Naive thymus-derived CD8-positive, alpha-beta T cell (primary cell): Measurements from ENCODE around the gene LRRC8C. TPM values are rescaled to one million over a fixed set of nuclear protein-coding genes. Genes with fewer than 3 reads are reported as not detected.

Experiments used
- ATAC-seq, 2 donors: fragments of 150-1000 bp; cut with Tn5 transposase in 1 of 2; sonication (Bioruptor Pico), chemical (Tn5 transposase) in 1 of 2; 1 replicate in 1 of 2; 2 replicates in 1 of 2; pipeline ENCODE4 v1.10.0; 2021; ENCODE audit warnings: mild to moderate bottlenecking in 2 of 2, moderate library complexity in 2 of 2
- POLR2A ChIA-PET: fragments of 350-600 bp; sonication (Branson Sonifier 250); formaldehyde crosslinking; loops from one replicate; lab custom pipeline; 2021; ENCODE audit warnings: antibody characterized with exemption; lab: Charles Lee
- DNase-seq, 10 donors: peaks; one replicate each; pipeline versions ENCODE4 v3.0.0 to v3.0.0-alpha.2; 2020 to 2022
- H3K27ac Mint-ChIP-seq, 10 donors: one replicate each; pipeline ENCODE4 v1.8.0; 2020 to 2022; ENCODE audit warnings: mild to moderate bottlenecking in 10 of 10, mixed read lengths in 10 of 10, moderate library complexity in 4 of 10, inconsistent platforms in 1 of 10
- H3K27me3 Mint-ChIP-seq, 5 donors: one replicate each; pipeline ENCODE4 v1.8.0; 2021 to 2022; ENCODE audit warnings: mixed read lengths in 5 of 5
- H3K36me3 Mint-ChIP-seq, 3 donors: one replicate each; pipeline ENCODE4 v1.8.0; 2020 to 2022; ENCODE audit warnings: mixed read lengths in 3 of 3, mild to moderate bottlenecking in 2 of 3, inconsistent platforms in 1 of 3
- H3K4me1 Mint-ChIP-seq, 4 donors: one replicate each; pipeline ENCODE4 v1.8.0; 2021 to 2022; ENCODE audit warnings: mixed read lengths in 4 of 4
- H3K4me3 Mint-ChIP-seq, 10 donors: one replicate each; pipeline ENCODE4 v1.8.0; 2020 to 2022; ENCODE audit warnings: mild to moderate bottlenecking in 10 of 10, mixed read lengths in 10 of 10, moderate library complexity in 6 of 10, inconsistent platforms in 1 of 10
- H3K9me3 Mint-ChIP-seq, 9 donors: one replicate each; pipeline ENCODE4 v1.8.0; 2020 to 2022; ENCODE audit warnings: mixed read lengths in 9 of 9, mild to moderate bottlenecking in 3 of 9, inconsistent platforms in 1 of 9, moderate library complexity in 1 of 9
- polyA plus RNA-seq, 3 donors: library from polyadenylated mRNA; unstranded; fragments of 300-500 nt; fragmentation: Illumina TruSeq; gene quantifications; one replicate each; pipeline ENCODE4 v1.2.3, GENCODE V29; 2021
- total RNA-seq, 8 experiments: library from RNA in 2 of 8; stranded (reverse) in 2 of 8; gene quantifications; one replicate each; pipeline ENCODE4 v1.2.3 and lab custom pipeline; 2021 to 2026

Gene LRRC8C
- total and polyA plus RNA-seq, 5 experiments from 2014 or later: 10.0 to 53.3 (median 19.2) TPM

DNA sequence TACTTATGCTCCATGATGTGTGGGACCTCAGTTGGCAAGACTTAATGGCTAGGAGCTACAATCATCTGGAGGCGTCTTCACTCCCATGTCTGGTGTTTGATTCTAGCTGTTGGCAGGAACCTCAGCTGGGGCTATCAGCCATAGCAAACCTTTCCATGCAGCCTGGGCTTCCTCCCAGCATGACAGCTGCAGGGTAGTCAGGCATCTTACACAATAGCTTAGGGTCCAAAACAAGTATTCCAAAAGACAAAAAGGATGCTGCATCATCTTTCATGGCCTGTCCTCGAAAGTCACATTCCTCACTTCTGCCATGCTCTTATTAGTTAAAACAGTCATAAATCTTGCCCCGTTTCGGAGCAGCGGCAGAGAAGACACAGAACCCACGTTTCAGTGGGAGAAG is 90.9 kb downstream of the LRRC8C start:
- Mint-ChIP-seq H3K27me3 (no peaks in the 10 kb centered on the region), H3K27ac (peak overlapping the region in 5 of 10 donors; percentile 7 to 72 (median 39)), H3K9me3 (no peaks in the 10 kb centered on the region), H3K4me3 (peak overlapping the region in 1 of 10 donors; percentile 15), H3K4me1 (peaks cover 36 to 87% (median 70%) of the 10 kb centered on the region in 4 donors), H3K36me3 (peaks cover 0 to 7% (median 7%) of the 10 kb centered on the region in 3 donors)
- DNase-seq: no peak
- POLR2A ChIA-PET: no interaction called here
- ATAC-seq: no peak

DNA sequence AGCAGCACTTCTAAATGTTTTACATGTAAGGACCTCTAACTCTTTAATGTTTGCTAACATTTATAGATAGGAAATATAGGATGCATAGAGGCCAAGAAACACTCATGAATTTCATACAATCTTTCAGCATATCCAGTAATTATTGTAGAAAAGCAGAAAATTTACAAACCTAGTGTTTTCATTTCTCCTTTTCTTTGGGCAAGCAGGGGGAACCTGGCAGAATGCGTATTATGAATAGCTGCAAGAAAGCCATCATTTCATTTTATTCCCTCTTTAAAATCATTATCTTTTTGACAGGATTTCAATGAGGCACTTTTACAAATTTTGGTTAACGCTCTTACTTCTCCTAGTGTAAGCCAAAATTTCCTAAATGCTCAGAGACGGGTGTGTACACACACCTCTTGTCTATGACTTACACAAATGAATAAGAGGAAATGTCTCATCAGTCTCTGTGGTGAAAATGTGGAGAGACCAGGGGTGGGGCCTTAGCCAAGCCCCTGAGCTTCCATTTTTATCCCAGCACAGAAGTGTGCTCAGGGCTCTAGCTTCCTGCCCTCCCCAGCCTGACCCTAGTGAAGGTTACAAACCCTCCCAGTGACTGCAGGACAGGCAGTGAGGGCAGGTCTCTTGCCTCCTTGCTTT is 91.6 kb downstream of the LRRC8C start:
- Mint-ChIP-seq H3K36me3 (peaks cover 0 to 9% (median 3%) of the 10 kb centered on the region in 3 donors), H3K4me1 (peaks cover 36 to 80% (median 65%) of the 10 kb centered on the region in 4 donors), H3K27ac (peak overlapping the region in 6 of 10 donors; percentile 29 to 72 (median 40)), H3K27me3 (no peaks in the 10 kb centered on the region), H3K9me3 (no peaks in the 10 kb centered on the region), H3K4me3 (peak overlapping the region in 1 of 10 donors; percentile 15)
- POLR2A ChIA-PET: no interaction called here
- no peak for ATAC-seq
- DNase-seq: no peak

DNA sequence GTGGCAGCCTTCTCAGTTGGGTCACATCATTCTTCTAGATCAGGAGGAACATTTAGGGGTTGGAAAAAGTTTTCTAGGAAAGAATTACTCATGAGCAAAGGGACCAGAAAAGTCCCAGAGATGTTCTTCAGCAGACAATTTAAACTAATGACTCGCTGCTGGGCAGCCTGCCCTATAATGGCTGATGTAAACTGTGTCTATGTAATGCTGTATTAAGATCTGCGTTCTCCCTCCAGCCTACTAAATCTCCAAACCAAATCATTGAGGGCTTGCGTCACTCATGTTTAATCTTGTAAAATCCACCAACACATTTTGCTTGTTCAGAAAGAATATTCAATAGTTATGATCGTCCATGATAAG is 92.1 kb downstream of the LRRC8C start:
- Mint-ChIP-seq H3K36me3 (peaks cover 0 to 9% (median 3%) of the 10 kb centered on the region in 3 donors), H3K9me3 (no peaks in the 10 kb centered on the region), H3K4me1 (peaks cover 31 to 75% (median 60%) of the 10 kb centered on the region in 4 donors), H3K4me3 (peak overlapping the region in 1 of 10 donors; percentile 15), H3K27me3 (no peaks in the 10 kb centered on the region), H3K27ac (peak overlapping the region in 7 of 10 donors; percentile 29 to 72 (median 42))
- POLR2A ChIA-PET: no interaction called here
- no peak for DNase-seq
- ATAC-seq: no peak

DNA sequence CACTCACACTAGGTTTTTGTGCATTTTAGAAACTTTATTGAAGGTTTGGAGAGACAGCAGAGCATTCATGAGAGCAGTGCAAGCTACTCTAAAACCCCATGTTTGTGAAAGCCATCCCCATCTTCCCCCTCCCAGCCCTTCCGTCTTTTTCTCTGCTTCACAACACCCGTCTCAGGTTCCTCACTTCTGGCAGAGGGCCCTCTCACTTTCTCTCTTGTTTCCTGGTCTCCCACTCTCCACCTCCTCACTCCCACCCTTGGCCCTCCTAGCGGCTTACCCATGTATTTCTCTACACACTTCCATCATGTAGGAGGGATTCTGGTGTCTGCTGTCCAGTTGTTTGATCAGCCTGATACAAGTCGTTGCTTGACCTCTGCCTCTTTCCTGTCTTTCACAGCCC is 92.7 kb downstream of the LRRC8C start:
- Mint-ChIP-seq H3K27ac (peak overlapping the region in 6 of 10 donors; percentile 30 to 79 (median 66)), H3K27me3 (no peaks in the 10 kb centered on the region), H3K36me3 (peaks cover 0 to 9% (median 3%) of the 10 kb centered on the region in 3 donors), H3K9me3 (no peaks in the 10 kb centered on the region), H3K4me1 (peaks cover 27 to 69% (median 55%) of the 10 kb centered on the region in 4 donors), H3K4me3 (peak overlapping the region in 1 of 10 donors; percentile 2)
- POLR2A ChIA-PET: interaction anchor here (0.8 kb wide), 1 partner anchor 37 kb away, joined by 3 read pairs; no protein-coding TSS in a partner anchor
- DNase-seq: no peak
- no peak for ATAC-seq

DNA sequence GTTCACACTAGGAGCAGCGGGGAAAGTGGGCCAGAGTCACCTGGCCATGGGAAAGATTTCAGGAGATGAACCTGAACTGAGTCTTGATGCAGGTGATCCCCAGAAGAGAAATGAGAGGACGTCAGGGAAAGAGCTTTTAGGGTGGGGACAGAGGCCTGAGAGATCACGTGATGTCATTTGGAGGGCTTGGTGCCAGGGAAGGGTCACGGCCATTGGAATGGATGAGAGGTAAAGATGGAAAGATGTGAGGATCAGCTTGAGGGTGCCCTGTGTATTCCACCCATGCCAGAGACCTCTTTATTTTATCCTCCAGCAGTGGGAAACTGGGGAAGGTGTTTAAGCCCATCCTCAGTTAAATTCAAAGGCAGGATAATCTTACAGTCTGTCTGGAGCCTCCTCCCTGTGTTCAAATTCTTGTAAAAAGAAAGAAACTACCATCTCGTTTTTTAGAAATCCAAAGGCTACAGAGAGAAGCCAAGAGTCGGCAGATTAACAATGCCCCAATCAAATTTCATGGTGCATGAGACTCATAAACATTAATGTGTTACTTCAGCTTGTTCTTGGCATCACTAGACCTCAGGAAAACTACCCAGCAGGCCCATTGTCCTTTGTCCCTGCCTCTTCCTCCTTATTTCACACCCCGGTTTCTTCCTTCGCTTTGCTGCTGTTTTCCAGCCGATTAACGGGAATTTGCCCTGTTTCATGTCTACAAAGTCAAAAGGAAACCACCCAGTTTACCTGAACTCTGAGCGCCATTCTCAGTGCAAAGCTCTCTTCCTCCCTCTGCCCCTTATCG is 94.8 kb downstream of the LRRC8C start:
- H3K4me3 Mint-ChIP-seq: no peak overlapping the region
- H3K36me3 Mint-ChIP-seq: peaks cover 0 to 9% (median 3%) of the 10 kb centered on the region in 3 donors

DNA sequence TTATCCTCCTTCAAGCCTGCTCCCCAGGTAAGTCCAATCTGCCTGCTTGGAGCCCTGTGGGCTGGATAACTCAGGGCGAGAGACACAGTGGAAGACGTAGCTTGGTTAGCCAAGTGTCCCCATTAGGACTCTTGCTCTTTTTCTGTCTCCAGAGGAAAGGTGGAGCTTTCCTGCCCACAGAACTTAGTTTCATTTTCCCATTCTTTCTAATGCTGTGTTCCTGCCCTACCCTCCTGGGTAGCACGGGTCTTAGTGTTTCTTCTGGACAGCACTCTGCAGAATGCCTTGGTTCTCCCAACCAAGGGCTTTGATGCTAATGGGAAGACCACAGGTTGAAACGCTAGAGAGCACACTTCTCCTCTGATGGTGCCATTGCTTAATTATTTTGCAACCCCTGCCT is 95.5 kb downstream of the LRRC8C start:
- ATAC-seq (no peak), DNase-seq (no peak)
- H3K36me3 Mint-ChIP-seq: peaks cover 0 to 6% (median 3%) of the 10 kb centered on the region in 3 donors
- POLR2A ChIA-PET: interaction anchor here (0.8 to 1.3 kb wide), 3 partner anchors 10 to 29 kb away, joined by 3 to 4 read pairs (median 3); no protein-coding TSS in a partner anchor
- peaks cover 27 to 60% (median 50%) of the 10 kb centered on the region in 4 donors for H3K4me1 Mint-ChIP-seq
- peak overlapping the region in 5 of 10 donors; percentile 8 to 78 (median 43) for H3K27ac Mint-ChIP-seq
- no peak overlapping the region for H3K4me3 Mint-ChIP-seq
- no peaks in the 10 kb centered on the region for H3K27me3 Mint-ChIP-seq
- no peaks in the 10 kb centered on the region for H3K9me3 Mint-ChIP-seq

More for the DNA sequence above, 94.8 kb downstream of the LRRC8C start:
- no peak for DNase-seq
- Mint-ChIP-seq H3K27ac (peak overlapping the region in 6 of 10 donors; percentile 12 to 85 (median 65)), H3K9me3 (no peaks in the 10 kb centered on the region), H3K27me3 (no peaks in the 10 kb centered on the region), H3K4me1 (peaks cover 29 to 64% (median 54%) of the 10 kb centered on the region in 4 donors)
- POLR2A ChIA-PET: interaction anchor here (0.8 to 1.6 kb wide), 4 partner anchors 10 to 33 kb away, joined by 3 to 5 read pairs (median 4); no protein-coding TSS in a partner anchor
- no peak for ATAC-seq

DNA sequence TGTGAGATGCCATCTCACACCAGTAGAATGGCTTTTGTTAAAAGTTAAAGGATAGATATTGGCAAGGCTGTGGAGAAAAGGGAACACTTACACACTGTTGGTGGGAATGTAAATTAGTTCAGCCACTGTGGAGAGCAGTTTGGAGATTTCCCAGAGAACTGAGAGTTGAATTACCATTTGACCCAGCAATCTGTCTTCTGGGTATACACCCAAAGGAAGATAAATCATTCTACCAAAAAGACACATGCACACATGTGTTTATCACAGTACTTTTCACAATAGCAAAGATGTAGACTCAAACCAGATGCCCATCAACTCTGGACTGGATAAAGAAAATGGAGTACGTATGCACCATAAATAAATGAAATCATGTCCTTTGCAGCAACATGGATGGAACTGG is 99.3 kb downstream of the LRRC8C start:
- Mint-ChIP-seq H3K4me1 (peaks cover 13 to 40% (median 21%) of the 10 kb centered on the region in 4 donors), H3K27ac (no peak overlapping the region), H3K27me3 (no peaks in the 10 kb centered on the region), H3K36me3 (peaks cover 0 to 4% (median 0%) of the 10 kb centered on the region in 3 donors), H3K9me3 (no peaks in the 10 kb centered on the region), H3K4me3 (no peak overlapping the region)
- POLR2A ChIA-PET: no interaction called here
- ATAC-seq (no peak), DNase-seq (no peak)

DNA sequence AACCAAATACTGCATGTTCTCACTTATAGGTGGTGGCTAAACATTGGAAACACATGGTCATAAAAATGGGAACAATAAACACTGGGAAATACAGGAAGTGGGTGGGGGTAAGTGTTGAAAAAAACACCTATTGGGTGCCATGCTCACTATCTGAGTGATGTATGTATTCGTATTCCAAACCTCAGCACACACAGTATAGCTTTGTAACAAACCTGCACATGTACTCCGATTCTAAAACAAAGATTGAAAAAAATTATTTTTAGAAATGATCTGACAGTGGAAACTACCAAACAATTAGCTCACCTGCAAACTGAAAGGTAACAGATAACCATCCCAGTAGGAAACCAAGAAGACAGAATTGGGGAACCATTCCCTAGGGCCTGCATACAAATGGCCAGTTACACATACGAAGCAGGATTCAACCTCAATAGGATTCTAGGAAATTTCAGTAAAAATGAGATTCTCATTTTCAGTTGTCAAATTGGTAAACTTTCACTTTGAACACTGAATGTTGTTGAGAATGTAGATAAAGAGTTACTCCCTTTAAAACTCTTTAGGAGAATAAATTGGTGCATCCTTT is 99.8 kb downstream of the LRRC8C start:
- Mint-ChIP-seq H3K36me3 (peaks cover 0 to 2% (median 0%) of the 10 kb centered on the region in 3 donors), H3K4me1 (peaks cover 10 to 36% (median 19%) of the 10 kb centered on the region in 4 donors), H3K27ac (no peak overlapping the region), H3K9me3 (no peaks in the 10 kb centered on the region), H3K4me3 (no peak overlapping the region), H3K27me3 (no peaks in the 10 kb centered on the region)
- DNase-seq: no peak
- ATAC-seq: no peak
- POLR2A ChIA-PET: no interaction called here

DNA sequence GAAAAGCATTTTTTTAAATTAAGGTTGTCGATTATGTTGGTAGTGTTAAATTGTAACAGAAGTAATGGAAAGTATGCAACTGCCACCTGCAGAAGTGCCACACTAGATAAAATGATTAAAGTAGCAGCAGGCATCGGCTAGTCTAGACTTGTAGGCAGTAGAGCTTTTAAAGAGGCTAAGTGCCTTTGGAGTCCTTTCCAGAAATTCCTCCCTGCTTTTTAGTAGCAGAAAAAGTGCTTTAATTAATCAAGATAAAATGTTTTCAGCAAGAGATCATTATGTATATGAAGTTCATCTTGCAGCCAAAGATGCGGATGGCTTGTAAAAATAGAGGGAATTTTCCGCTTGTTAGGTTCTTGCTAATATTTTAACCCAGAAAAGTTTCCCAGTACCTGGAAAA is 100.8 kb downstream of the LRRC8C start:
- ATAC-seq (no peak), DNase-seq (no peak)
- Mint-ChIP-seq H3K9me3 (peaks cover 0 to 2% (median 0%) of the 10 kb centered on the region in 9 donors), H3K4me1 (peaks cover 5 to 28% (median 12%) of the 10 kb centered on the region in 4 donors), H3K27me3 (no peaks in the 10 kb centered on the region), H3K36me3 (peaks cover 0 to 2% (median 0%) of the 10 kb centered on the region in 3 donors), H3K4me3 (no peak overlapping the region), H3K27ac (no peak overlapping the region)
- POLR2A ChIA-PET: no interaction called here

DNA sequence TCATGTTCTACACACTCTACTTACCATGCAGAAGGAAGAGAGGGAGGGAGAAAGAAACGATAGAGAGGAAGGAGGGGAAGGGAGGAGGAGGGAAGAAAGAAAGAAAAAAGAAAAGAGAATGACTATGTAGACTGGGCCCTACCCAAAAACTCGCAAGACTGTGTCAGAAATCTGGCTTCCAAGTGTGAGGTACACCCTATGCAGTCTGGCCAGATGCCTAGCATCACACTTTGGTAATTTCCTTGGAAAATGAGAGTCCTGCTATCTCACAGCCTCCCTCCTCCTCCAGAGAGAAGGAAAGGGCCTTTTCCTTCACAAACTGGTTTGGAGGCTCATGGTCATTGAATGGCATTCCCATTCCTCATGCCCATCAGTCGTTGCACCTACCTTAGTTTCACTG is 101.5 kb downstream of the LRRC8C start:
- Mint-ChIP-seq H3K27ac (peak overlapping the region in 1 of 10 donors; percentile 20), H3K4me1 (peaks cover 12 to 29% (median 15%) of the 10 kb centered on the region in 4 donors), H3K9me3 (peaks cover 0 to 6% (median 0%) of the 10 kb centered on the region in 9 donors), H3K4me3 (no peak overlapping the region), H3K27me3 (no peaks in the 10 kb centered on the region), H3K36me3 (peaks cover 0 to 2% (median 0%) of the 10 kb centered on the region in 3 donors)
- no peak for DNase-seq
- POLR2A ChIA-PET: no interaction called here
- no peak for ATAC-seq

DNA sequence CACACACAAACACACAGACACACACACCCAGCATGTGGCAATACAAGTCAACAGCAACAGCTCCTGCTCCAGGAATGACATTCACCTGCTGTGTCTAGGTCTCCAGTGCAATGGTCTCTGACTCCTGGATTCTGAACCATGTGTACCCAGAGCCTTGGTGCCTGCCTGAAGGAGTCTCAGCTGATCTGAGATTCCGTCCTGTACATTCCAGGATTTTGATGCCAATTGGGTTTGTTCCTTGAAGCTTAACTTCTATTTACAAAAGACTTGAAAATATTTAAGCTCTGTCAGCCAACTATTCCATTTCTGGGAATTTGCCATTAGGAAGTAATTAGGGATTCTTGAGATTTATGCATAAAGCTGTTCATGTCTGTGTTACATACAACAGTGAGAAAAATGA is 102.6 kb downstream of the LRRC8C start:
- ATAC-seq (no peak), DNase-seq (no peak)
- POLR2A ChIA-PET: no interaction called here
- H3K36me3 Mint-ChIP-seq: peaks cover 0 to 3% (median 2%) of the 10 kb centered on the region in 3 donors
- H3K4me1 Mint-ChIP-seq: peaks cover 19 to 40% (median 25%) of the 10 kb centered on the region in 4 donors
- peaks cover 0 to 11% (median 2%) of the 10 kb centered on the region in 9 donors for H3K9me3 Mint-ChIP-seq
- no peaks in the 10 kb centered on the region for H3K27me3 Mint-ChIP-seq
- H3K4me3 Mint-ChIP-seq: no peak overlapping the region
- peak overlapping the region in 1 of 10 donors; percentile 9 for H3K27ac Mint-ChIP-seq

DNA sequence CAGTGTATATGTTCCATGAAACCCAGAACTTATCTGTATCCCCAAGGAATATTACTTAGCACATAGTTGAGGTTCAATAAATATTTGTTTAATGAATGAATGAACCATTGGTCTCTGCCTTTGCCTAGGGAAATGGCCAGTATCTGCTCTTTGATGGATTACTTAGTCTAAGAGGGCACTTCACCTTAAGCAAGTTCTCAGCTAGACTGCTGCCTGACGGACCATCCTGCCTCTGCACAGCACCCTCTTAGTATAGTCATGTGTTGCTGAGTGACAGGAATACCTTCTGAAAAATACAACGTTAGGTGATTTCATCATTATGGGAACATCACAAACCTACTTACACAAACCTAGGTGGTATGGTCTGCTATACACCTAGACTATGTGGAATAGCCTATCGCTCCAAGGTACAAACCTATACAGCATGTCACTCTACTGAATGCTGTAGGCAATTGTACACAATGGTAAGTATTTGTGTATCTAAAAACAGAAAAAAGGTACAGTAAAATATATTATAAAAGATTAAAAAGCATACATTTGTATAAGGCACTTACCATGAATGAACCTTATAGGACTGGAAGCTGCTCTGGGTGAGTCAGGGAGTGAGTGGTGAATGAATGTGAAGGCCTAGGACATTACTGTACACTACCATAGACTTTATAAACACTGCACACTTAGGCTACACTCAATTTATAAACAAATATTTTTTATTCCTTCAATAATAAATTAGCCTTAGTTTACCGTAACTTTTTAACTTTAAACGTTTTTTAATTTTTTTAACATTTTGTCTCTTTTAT is 104.2 kb downstream of the LRRC8C start:
- ATAC-seq: no peak
- Mint-ChIP-seq H3K4me1 (peaks cover 23 to 36% (median 27%) of the 10 kb centered on the region in 4 donors), H3K27me3 (no peaks in the 10 kb centered on the region), H3K4me3 (no peak overlapping the region), H3K36me3 (peaks cover 0 to 3% (median 2%) of the 10 kb centered on the region in 3 donors), H3K9me3 (peaks cover 0 to 11% (median 2%) of the 10 kb centered on the region in 9 donors), H3K27ac (no peak overlapping the region)
- POLR2A ChIA-PET: no interaction called here
- no peak for DNase-seq
